VCaP (cell line): ENCODE results near the gene ZNF273.
A peak's percentile ranks its signal among the peaks of the same experiment; 100 is the strongest.

ENCODE experiments used
- H3K27ac ChIP-seq: fragments of 450-650 bp; 2 replicates; pipeline ENCODE4 v1.5.1; 2017
- TF ChIP-seq, protein P1 (sequence below): fragments of 450-650 bp; conservative IDR thresholded peaks from 2 replicates; pipeline ENCODE4 v1.5.1; 2017; ENCODE audit warnings: mild to moderate bottlenecking, moderate library complexity

Gene ZNF273

DNA sequence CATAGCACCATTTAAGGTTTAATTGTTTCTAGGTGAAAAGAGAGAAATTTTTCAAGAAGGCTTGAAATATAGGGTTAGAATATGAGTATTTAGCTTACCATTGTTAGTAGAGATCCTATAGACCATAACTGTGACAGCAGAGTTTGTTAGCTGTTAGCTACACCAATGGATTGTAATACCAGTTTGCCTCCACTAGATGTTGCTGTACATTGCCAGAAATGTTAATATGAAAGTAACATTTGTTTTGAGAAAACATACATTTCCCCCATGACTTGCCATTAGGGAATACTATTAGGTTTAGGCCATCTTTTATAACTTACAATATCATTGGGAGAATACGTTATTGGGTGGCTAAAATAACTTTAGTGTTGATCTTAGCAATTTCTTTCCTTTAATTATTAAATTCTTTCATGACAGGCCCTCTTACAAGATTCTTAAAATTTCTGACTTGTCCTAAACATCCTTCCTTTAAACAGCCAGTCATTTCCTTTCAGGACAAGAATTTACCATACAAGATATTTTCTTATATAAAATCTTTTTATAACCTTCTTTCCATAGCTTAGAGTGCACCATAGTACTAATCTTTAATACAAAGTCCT, 48.3 kb downstream of the ZNF273 start:
- TF ChIP-seq, protein P1, sequence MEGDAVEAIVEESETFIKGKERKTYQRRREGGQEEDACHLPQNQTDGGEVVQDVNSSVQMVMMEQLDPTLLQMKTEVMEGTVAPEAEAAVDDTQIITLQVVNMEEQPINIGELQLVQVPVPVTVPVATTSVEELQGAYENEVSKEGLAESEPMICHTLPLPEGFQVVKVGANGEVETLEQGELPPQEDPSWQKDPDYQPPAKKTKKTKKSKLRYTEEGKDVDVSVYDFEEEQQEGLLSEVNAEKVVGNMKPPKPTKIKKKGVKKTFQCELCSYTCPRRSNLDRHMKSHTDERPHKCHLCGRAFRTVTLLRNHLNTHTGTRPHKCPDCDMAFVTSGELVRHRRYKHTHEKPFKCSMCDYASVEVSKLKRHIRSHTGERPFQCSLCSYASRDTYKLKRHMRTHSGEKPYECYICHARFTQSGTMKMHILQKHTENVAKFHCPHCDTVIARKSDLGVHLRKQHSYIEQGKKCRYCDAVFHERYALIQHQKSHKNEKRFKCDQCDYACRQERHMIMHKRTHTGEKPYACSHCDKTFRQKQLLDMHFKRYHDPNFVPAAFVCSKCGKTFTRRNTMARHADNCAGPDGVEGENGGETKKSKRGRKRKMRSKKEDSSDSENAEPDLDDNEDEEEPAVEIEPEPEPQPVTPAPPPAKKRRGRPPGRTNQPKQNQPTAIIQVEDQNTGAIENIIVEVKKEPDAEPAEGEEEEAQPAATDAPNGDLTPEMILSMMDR: peak; percentile 87
- no peak overlapping the region for H3K27ac ChIP-seq

DNA sequence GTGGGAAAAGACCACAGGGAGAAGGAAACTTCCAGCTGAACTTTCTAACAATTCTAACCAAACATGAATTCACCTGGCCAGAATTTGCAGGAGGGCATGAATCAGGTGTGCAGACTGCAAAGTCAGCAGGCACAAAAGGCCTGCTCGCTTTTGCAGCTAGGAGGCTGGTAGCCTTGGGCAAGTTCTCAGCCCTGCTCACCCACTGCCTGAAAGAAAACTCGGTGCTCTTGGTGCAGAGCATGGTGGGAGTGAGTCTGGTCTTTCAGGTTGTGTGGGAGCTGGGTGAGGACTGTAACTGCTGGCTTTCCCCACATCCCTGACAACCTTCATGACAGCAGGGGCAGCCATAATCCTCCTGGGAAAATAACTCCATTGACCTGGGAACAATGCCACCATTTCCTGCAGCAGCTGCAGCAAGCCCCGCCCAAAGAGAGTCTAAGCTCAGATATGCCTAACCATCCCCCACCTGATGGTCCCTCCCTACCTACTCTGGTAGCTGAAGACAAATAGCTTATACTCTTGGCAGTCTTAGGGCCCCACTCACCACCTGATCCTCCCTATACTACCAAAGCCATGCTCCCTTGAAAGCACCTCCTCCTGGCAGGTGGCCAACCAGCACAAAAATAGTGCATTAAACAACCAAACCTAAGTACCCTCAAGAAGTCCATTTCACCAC, 56.1 kb downstream of the ZNF273 start:
- TF ChIP-seq, protein P1: no peak
- no peak overlapping the region for H3K27ac ChIP-seq

DNA sequence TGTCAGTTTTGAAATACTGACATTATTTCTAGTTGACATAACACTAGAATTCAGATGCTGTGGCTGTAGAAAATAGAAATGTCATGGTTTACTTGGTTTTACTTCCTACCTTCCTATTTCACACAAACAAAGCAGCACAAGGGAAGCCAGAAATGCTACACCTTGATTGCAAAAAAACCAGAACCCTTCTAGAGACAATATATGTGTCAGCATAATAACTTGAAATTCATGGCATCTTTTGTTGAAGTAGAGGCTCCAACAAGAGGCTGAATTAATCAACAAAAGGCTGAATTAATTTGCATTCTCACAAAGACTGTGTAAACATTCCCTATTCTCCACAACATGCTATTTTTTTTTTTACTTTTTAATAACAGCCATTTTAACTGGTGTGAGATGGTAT, 62.5 kb downstream of the ZNF273 start:
- no peak overlapping the region for H3K27ac ChIP-seq

DNA sequence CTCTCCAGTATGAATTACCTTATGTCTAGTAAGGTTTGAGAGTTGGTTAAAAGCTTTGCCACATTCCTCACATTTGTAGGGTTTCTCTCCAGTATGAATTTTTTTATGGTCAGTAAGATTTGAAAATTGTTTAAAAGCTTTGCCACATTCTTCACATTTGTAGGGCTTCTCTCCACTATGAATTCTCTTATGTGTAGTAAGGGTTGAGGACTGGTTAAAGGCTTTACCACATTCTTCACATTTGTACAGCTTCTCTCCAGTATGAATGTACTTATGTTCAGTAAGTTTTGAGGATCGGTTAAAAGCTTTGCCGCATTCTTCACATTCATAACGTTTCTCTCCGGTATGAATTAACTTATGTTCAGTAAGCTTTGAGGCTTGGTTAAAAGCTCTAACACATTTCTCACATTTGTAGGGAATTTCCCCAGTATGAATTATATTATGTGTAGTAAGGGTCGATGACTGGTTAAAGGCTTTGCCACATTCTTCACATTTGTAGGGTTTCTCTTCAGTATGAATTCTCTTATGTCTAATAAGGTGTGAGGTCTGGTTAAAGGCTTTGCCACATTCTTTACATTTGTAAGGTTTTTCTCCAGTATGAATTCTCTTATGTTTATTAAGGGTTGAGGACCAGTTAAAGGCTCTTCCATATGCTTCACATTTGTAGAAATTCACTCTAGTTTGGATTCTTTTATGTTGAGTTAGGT, 75.6 kb downstream of the ZNF273 start:
- TF ChIP-seq, protein P1: no peak
- no peak overlapping the region for H3K27ac ChIP-seq

More for the DNA sequence above, 62.5 kb downstream of the ZNF273 start:
- TF ChIP-seq, protein P1: no peak
